Activated B cell treated with CpG ODN at 0.5 μM for 24 hours (primary cell): ENCODE results near the gene MAOA. TPM values are rescaled to one million over a fixed set of nuclear protein-coding genes. Genes with fewer than 3 reads are reported as not detected.

Experiments used
- ATAC-seq: fragments of 200-7000 bp; cut with Tn5 transposase; one replicate; pipeline ENCODE4 v1.10.0; 2021; ENCODE audit warnings: low read depth, mild to moderate bottlenecking, moderate library complexity
- CTCF ChIA-PET: fragments of 350-600 bp; sonication (Branson Sonifier 250); formaldehyde crosslinking; loops from one replicate; lab custom pipeline; 2021; ENCODE audit warnings: antibody characterized with exemption; lab: Charles Lee
- POLR2A ChIA-PET: fragments of 350-600 bp; sonication (Branson Sonifier 250); formaldehyde crosslinking; loops from one replicate; lab custom pipeline; 2021; ENCODE audit warnings: antibody characterized with exemption; lab: Charles Lee
- DNase-seq: peaks from one replicate; pipeline ENCODE4 v3.0.0; 2022
- H3K27ac Mint-ChIP-seq: one replicate; pipeline ENCODE4 v1.8.0; 2020; ENCODE audit warnings: mixed read lengths
- H3K27me3 Mint-ChIP-seq: one replicate; pipeline ENCODE4 v1.8.0; 2021; ENCODE audit warnings: mixed read lengths
- H3K36me3 Mint-ChIP-seq: one replicate; pipeline ENCODE4 v1.8.0; 2021; ENCODE audit warnings: low read depth, mixed read lengths
- H3K4me1 Mint-ChIP-seq: one replicate; pipeline ENCODE4 v1.8.0; 2021; ENCODE audit warnings: mixed read lengths
- H3K4me3 Mint-ChIP-seq: one replicate; pipeline ENCODE4 v1.8.0; 2020; ENCODE audit warnings: mild to moderate bottlenecking, mixed read lengths
- H3K9me3 Mint-ChIP-seq: one replicate; pipeline ENCODE4 v1.8.0; 2020; ENCODE audit warnings: mixed read lengths
- intact Hi-C: fragments of 100-400 bp; cut with micrococcal nuclease; formaldehyde crosslinking; loops from one replicate; pipeline ENCODE4 v1.15.1; 2024
- total RNA-seq: library from RNA; stranded (reverse); gene quantifications from 2 replicates; pipeline ENCODE4 v1.2.3, GENCODE V29; 2022
- TF ChIP-seq, protein P1 (sequence below): fragments of 200-600 bp; IDR thresholded peaks from one replicate; pipeline ENCODE4 v1.8.0; 2022; ENCODE audit warnings: antibody characterized with exemption, mild to moderate bottlenecking

MAOA gene
- total RNA-seq, 1 donor from 2014 or later: 0.18 TPM

DNA sequence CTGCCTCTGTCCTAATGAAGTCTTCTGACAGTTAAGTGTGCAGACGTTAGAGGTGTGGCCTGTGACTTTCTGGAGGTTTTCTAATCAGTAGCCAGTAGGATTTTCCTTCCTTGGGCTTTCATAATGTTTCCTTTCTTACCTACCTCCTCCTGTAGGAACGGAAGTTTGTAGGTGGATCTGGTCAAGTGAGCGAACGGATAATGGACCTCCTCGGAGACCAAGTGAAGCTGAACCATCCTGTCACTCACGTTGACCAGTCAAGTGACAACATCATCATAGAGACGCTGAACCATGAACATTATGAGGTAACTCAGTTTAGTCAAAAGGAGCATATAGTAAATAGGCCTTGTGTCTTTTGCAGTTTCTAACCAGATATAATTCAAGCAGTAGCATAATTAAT lies 75.0 kb downstream of the MAOA start:
- POLR2A ChIA-PET: no interaction called here
- no peaks in the 10 kb centered on the region for H3K27me3 Mint-ChIP-seq
- no peaks in the 10 kb centered on the region for H3K9me3 Mint-ChIP-seq
- H3K36me3 Mint-ChIP-seq: no peaks in the 10 kb centered on the region
- no peak for ATAC-seq
- H3K27ac Mint-ChIP-seq: no peak overlapping the region
- CTCF ChIA-PET: no interaction called here
- intact Hi-C loops: no loop called here
- no peak for DNase-seq
- H3K4me3 Mint-ChIP-seq: no peak overlapping the region
- H3K4me1 Mint-ChIP-seq: no peaks in the 10 kb centered on the region
- TF ChIP-seq, protein P1, sequence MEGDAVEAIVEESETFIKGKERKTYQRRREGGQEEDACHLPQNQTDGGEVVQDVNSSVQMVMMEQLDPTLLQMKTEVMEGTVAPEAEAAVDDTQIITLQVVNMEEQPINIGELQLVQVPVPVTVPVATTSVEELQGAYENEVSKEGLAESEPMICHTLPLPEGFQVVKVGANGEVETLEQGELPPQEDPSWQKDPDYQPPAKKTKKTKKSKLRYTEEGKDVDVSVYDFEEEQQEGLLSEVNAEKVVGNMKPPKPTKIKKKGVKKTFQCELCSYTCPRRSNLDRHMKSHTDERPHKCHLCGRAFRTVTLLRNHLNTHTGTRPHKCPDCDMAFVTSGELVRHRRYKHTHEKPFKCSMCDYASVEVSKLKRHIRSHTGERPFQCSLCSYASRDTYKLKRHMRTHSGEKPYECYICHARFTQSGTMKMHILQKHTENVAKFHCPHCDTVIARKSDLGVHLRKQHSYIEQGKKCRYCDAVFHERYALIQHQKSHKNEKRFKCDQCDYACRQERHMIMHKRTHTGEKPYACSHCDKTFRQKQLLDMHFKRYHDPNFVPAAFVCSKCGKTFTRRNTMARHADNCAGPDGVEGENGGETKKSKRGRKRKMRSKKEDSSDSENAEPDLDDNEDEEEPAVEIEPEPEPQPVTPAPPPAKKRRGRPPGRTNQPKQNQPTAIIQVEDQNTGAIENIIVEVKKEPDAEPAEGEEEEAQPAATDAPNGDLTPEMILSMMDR: no peak

DNA sequence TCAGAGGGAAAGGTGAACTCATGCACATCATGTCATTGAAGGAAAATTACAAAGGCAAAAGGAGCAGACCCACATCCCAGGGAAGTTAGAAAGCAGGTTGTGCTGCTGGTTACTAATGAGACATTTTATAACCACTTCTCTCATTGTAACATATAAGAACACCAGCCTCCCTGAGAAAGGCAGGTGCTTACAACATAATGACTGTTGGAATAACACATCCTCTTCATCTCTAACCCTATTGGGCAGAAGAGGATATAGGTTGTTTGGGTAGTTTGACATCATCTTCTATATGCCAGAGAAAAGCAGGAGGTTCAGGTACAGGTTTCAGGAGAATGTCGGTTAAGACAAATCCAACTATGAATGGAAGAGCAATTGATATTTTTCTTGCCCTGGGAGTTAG lies 77.6 kb downstream of the MAOA start:
- ATAC-seq (no peak), DNase-seq (no peak)
- TF ChIP-seq, protein P1: no peak
- CTCF ChIA-PET: no interaction called here
- Mint-ChIP-seq H3K36me3 (no peaks in the 10 kb centered on the region), H3K4me3 (no peak overlapping the region), H3K4me1 (no peaks in the 10 kb centered on the region), H3K27ac (no peak overlapping the region), H3K9me3 (no peaks in the 10 kb centered on the region), H3K27me3 (no peaks in the 10 kb centered on the region)
- intact Hi-C loops: no loop called here
- POLR2A ChIA-PET: no interaction called here

DNA sequence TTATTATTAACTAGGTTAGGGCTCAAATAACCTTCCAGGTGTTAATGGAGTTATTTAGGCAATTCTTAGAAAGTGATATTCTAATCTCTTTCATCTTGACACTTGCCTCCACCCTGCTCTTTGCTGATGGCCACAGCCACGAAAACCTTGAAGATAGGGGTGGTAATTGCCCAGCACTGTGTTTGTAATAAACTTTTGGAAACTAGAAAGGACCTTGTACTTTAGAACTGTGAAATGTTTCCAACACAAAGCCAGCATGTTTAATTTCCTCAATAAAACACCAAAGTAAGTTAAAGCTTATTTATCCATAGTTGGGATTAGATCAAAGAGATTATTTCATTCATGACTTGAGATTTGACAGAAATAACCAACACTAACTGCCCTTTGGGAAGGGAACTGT lies 78.3 kb downstream of the MAOA start:
- no peaks in the 10 kb centered on the region for H3K36me3 Mint-ChIP-seq
- ATAC-seq (no peak), DNase-seq (no peak)
- no peak overlapping the region for H3K4me3 Mint-ChIP-seq
- CTCF ChIA-PET: no interaction called here
- no peaks in the 10 kb centered on the region for H3K4me1 Mint-ChIP-seq
- POLR2A ChIA-PET: no interaction called here
- intact Hi-C loops: no loop called here
- no peaks in the 10 kb centered on the region for H3K9me3 Mint-ChIP-seq
- no peaks in the 10 kb centered on the region for H3K27me3 Mint-ChIP-seq
- TF ChIP-seq, protein P1: no peak
- no peak overlapping the region for H3K27ac Mint-ChIP-seq

DNA sequence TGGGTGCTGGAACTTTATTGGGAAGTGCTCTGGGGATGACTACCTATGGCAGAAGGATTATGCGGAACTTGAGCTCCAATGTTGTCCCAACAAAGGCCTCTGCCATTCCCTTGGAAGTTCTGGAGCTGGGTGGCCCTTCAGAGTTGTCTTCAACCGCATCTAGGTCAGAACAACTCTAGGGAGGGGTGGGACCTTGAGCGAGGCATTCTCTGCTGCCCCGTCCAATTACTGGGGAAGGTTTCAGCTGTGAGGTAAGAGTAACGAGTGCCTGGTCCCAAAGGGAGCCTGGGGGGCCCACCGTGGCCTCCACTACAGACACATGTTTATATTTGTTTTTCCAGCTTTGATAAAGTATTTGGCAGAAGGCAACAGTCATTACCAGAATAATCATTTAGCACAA lies 79.4 kb downstream of the MAOA start:
- H3K9me3 Mint-ChIP-seq: no peaks in the 10 kb centered on the region
- H3K36me3 Mint-ChIP-seq: no peaks in the 10 kb centered on the region
- H3K27me3 Mint-ChIP-seq: no peaks in the 10 kb centered on the region
- H3K4me3 Mint-ChIP-seq: no peak overlapping the region
- POLR2A ChIA-PET: no interaction called here
- H3K4me1 Mint-ChIP-seq: no peaks in the 10 kb centered on the region
- TF ChIP-seq, protein P1: no peak
- DNase-seq (no peak), ATAC-seq (no peak)
- intact Hi-C loops: no loop called here
- H3K27ac Mint-ChIP-seq: no peak overlapping the region
- CTCF ChIA-PET: no interaction called here

DNA sequence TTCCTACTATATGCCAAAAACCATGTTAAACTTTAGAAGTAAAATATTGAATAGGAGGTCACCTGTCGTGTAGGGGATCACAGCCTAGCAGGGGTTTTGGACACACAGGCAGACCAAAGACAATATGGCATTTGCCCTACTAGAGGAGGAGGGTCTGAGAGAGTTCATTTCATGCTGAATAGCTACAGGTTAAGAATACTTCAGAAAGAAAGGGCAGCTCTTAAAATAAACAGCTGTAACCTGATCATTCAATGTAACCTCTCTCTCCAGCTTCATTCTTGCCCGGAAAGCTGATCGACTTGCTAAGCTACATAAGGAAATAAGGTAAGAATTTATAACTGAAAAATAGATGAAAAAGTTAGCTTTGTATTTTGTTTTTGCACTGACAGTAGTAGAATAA lies 79.9 kb downstream of the MAOA start:
- Mint-ChIP-seq H3K4me3 (no peak overlapping the region), H3K4me1 (no peaks in the 10 kb centered on the region), H3K36me3 (no peaks in the 10 kb centered on the region), H3K9me3 (no peaks in the 10 kb centered on the region), H3K27me3 (no peaks in the 10 kb centered on the region), H3K27ac (no peak overlapping the region)
- no peak for ATAC-seq
- CTCF ChIA-PET: no interaction called here
- TF ChIP-seq, protein P1: no peak
- no peak for DNase-seq
- POLR2A ChIA-PET: no interaction called here
- intact Hi-C loops: no loop called here
